Body of pancreas (tissue), 4 donors: ENCODE measurements around the gene ERBB4. TPM values are rescaled to one million over a fixed set of nuclear protein-coding genes. Genes with fewer than 3 reads are reported as not detected.
"Not testable (repeated sequence)": the region's sequence is repeated elsewhere in the genome, so short reads cannot be mapped to it uniquely, and the experiment has no call there.

Experiments used
- ATAC-seq: fragments of 150-250 bp; one replicate; pipeline ENCODE4 v1.9.1; 2016
- DNase-seq, 4 donors: peaks; one replicate each; pipeline ENCODE4 v3.0.0-alpha.2; 2019
- H3K27ac ChIP-seq, 4 donors: fragments of 200-600 bp; sonication (generic); 1 replicate in 3 of 4; 2 replicates in 1 of 4; pipeline versions ENCODE4 v1.5.1 to v1.6.1; 2016 to 2019; ENCODE audit warnings: mild to moderate bottlenecking in 1 of 4, mixed read lengths in 1 of 4, moderate library complexity in 1 of 4
- H3K27me3 ChIP-seq, 2 donors: fragments of 200-600 bp; sonication (generic); one replicate each; pipeline ENCODE4 v1.6.0; 2016; ENCODE audit warnings: mild to moderate bottlenecking in 1 of 2
- H3K36me3 ChIP-seq, 2 donors: fragments of 200-600 bp; sonication (generic); replicated peaks in 1 of 2; 2 replicates each; pipeline ENCODE4 v1.5.1; 2016; ENCODE audit warnings: low read depth in 2 of 2; ENCODE audit not compliant: insufficient read depth in 1 of 2
- H3K4me1 ChIP-seq: fragments of 200-600 bp; sonication (generic); one replicate; pipeline ENCODE4 v1.6.0; 2016
- H3K4me3 ChIP-seq, 2 donors: fragments of 200-600 bp; sonication (generic); 1 replicate in 1 of 2; 2 replicates in 1 of 2; pipeline ENCODE4 v1.5.1; 2016 to 2019
- H3K9me3 ChIP-seq, 3 donors: fragments of 200-600 bp; sonication (generic); 1 replicate in 2 of 3; 2 replicates in 1 of 3; pipeline ENCODE4 v1.5.1; 2016
- CTCF ChIP-seq, 7 experiments: fragments of 450-650 bp in 4 of 7; fragments of 200-600 bp in 3 of 7; sonication (generic) in 3 of 7; IDR thresholded peaks; one replicate each; pipeline ENCODE4 v1.5.1; 2016 to 2019; ENCODE audit warnings: antibody characterized with exemption in 7 of 7
- POLR2A ChIP-seq, 3 donors: fragments of 450-650 bp; IDR thresholded peaks; one replicate each; pipeline ENCODE4 v1.6.1; 2016; ENCODE audit warnings: antibody characterized with exemption in 3 of 3, mild to moderate bottlenecking in 2 of 3
- WGBS, 2 donors: methylation state at CpG; one replicate each; pipeline ENCODE4 v1.1.5; 2017; 5-methylcytosine and 5-hydroxymethylcytosine counted together
- intact Hi-C: fragments of 100-400 bp; cut with DNase I; formaldehyde crosslinking; loops from one replicate; pipeline ENCODE4 v1.15.1; 2023
- total RNA-seq, 2 donors: library from RNA; depleted of rRNA; stranded (reverse); fragments of >200 nt; gene quantifications; one replicate each; pipeline ENCODE4 v1.1.0, GENCODE V29; 2016

The ERBB4 gene
- total RNA-seq, 2 donors from 2014 or later, result 1.6 to 4.4 TPM

GRCh38 chr2:211564441-211564840 is 974.2 kb downstream of the ERBB4 start:
- no peaks in the 10 kb centered on the region for H3K4me1 ChIP-seq
- no peak for TF ChIP-seq CTCF (IDR thresholded peaks at IDR 0.05)
- no peak for TF ChIP-seq POLR2A (IDR thresholded peaks at IDR 0.05)
- no peak for DNase-seq
- H3K9me3 ChIP-seq, result no peaks in the 10 kb centered on the region
- no peak for ATAC-seq
- no peaks in the 10 kb centered on the region for H3K27me3 ChIP-seq
- WGBS, 2 donors, result 41 to 52% methylated on average over 3 of the region's 3 CpGs
- no peak overlapping the region for H3K27ac ChIP-seq
- no peak overlapping the region for H3K4me3 ChIP-seq
- intact Hi-C loops, result no loop called here
- H3K36me3 ChIP-seq, result no peaks in the 10 kb centered on the region

- TF ChIP-seq POLR2A (IDR thresholded peaks at IDR 0.05) (no peak), CTCF (IDR thresholded peaks at IDR 0.05) (no peak)
- no peak for ATAC-seq
- intact Hi-C loops, result no loop called here
- Histone ChIP-seq H3K4me3 (no peak overlapping the region), H3K27ac (no peak overlapping the region), H3K36me3 (no peaks in the 10 kb centered on the region), H3K27me3 (no peaks in the 10 kb centered on the region), H3K9me3 (no peaks in the 10 kb centered on the region), H3K4me1 (no peaks in the 10 kb centered on the region)
- DNase-seq, result no peak
- WGBS, 2 donors, result 76 to 78% methylated on average over 3 of the region's 3 CpGs
Measured at GRCh38 chr2:211545582-211545981, 993.0 kb downstream of the ERBB4 start.

- TF ChIP-seq CTCF (IDR thresholded peaks at IDR 0.05) (no peak), POLR2A (IDR thresholded peaks at IDR 0.05) (no peak)
- Histone ChIP-seq H3K9me3 (no peaks in the 10 kb centered on the region), H3K27ac (no peak overlapping the region), H3K27me3 (no peaks in the 10 kb centered on the region), H3K4me3 (no peak overlapping the region), H3K36me3 (no peaks in the 10 kb centered on the region), H3K4me1 (no peaks in the 10 kb centered on the region)
- DNase-seq (no peak), ATAC-seq (no peak)
- intact Hi-C loops, result no loop called here
- 16 to 31% methylated on average over 5 of the region's 5 CpGs for WGBS, 2 donors
Measured at GRCh38 chr2:211534632-211535031, 1004.0 kb downstream of the ERBB4 start.

- H3K4me3 ChIP-seq, H3K4me1 ChIP-seq, H3K27ac ChIP-seq, H3K36me3 ChIP-seq, H3K27me3 ChIP-seq, intact Hi-C loops, DNase-seq, ATAC-seq, H3K9me3 ChIP-seq: not testable (repeated sequence)
- 87 to 95% methylated on average over 11 to 12 of the region's 18 CpGs for whole genome bisulfite sequencing, 2 donors
Measured at GRCh38 chr2:211524248-211524647, 1014.4 kb downstream of the ERBB4 start.

- Histone ChIP-seq H3K9me3 (no peaks in the 10 kb centered on the region), H3K4me3 (no peak overlapping the region), H3K27ac (no peak overlapping the region), H3K4me1 (no peaks in the 10 kb centered on the region), H3K36me3 (no peaks in the 10 kb centered on the region), H3K27me3 (no peaks in the 10 kb centered on the region)
- DNase-seq (no peak), ATAC-seq (no peak)
- 65 to 73% methylated on average over 3 of the region's 3 CpGs for WGBS, 2 donors
- TF ChIP-seq CTCF (IDR thresholded peaks at IDR 0.05) (no peak), POLR2A (IDR thresholded peaks at IDR 0.05) (no peak)
- intact Hi-C loops, result no loop called here
Measured at GRCh38 chr2:211516537-211516936, 1022.1 kb downstream of the ERBB4 start.
